K562 (cell line): ENCODE measurements around the gene IL34. TPM values are rescaled to one million over a fixed set of nuclear protein-coding genes. Genes with fewer than 3 reads are reported as not detected.
A peak's percentile ranks its signal among the peaks of the same experiment; 100 is the strongest.

Experiments used
- ATAC-seq: fragments of 200-7000 bp; cut with Tn5 transposase; 3 replicates; pipeline ENCODE4 v1.9.1; 2020; ENCODE audit warnings: moderate library complexity
- BruUV-seq: library from RNA; stranded (reverse); fragments of 400-500 nt; replicated peaks from 2 replicates; lab custom pipeline; 2021; lab: Mats Ljungman, UMichigan
- CTCF ChIA-PET: fragments of 300-600 bp; formaldehyde crosslinking; extraction: SDS; loops from one replicate; lab custom pipeline; 2021; ENCODE audit warnings: low intra/inter-chr PET ratio; lab: Yijun Ruan, JAX
- POLR2A ChIA-PET: fragments of 300-600, 350-650 bp; sonication (Branson Sonifier 250); formaldehyde crosslinking; extraction: SDS; loops from one replicate; lab custom pipeline; 2021; ENCODE audit warnings: antibody characterized with exemption, inconsistent platforms; lab: Yijun Ruan, JAX
- DNase-seq, 4 experiments: peaks; one replicate each; pipeline versions ENCODE4 v3.0.0 to v3.0.0-alpha.2; 2011 to 2018; ENCODE audit warnings: low spot score in 3 of 4, mixed read lengths in 3 of 4; ENCODE audit errors: extremely low read depth in 1 of 4
- FAIRE-seq: peaks from 2 replicates; lab custom pipeline; 2011; peaks lifted over from hg19 to GRCh38; lab: Jason Lieb, UNC
- H2AFZ ChIP-seq: 2 replicates; pipeline ENCODE4 v1.6.0; 2011; ENCODE audit warnings: low read depth, low read length, control low read depth, inconsistent platforms
- H3K27ac ChIP-seq: fragments of 200-600 bp; 3 replicates; pipeline ENCODE4 v1.8.0; 2011; ENCODE audit warnings: low read depth, mild to moderate bottlenecking, control low read depth, inconsistent platforms, low read length, moderate library complexity, mixed read lengths; ENCODE audit errors: extremely low read depth
- H3K27me3 ChIP-seq, 2 experiments: fragments of 300-600 bp in 1 of 2; 2 replicates in 1 of 2; 3 replicates in 1 of 2; pipeline versions ENCODE4 v1.6.0 to v1.8.0; 2011; ENCODE audit warnings: inconsistent platforms in 2 of 2, low read length in 2 of 2, mild to moderate bottlenecking in 1 of 2, mixed read lengths in 1 of 2, moderate library complexity in 1 of 2; ENCODE audit not compliant: control insufficient read depth in 2 of 2, insufficient read depth in 2 of 2
- H3K36me3 ChIP-seq: fragments of 300-600 bp; 3 replicates; pipeline ENCODE4 v1.8.0; 2011; ENCODE audit warnings: mild to moderate bottlenecking, low read length, inconsistent platforms; ENCODE audit not compliant: control insufficient read depth, insufficient read depth
- H3K4me1 ChIP-seq, 2 experiments: fragments of 200-600 bp in 1 of 2; replicated peaks in 1 of 2; 2 replicates in 1 of 2; 3 replicates in 1 of 2; pipeline versions ENCODE4 v1.5.1 to v1.8.0; 2011; ENCODE audit warnings: inconsistent platforms in 2 of 2, low read length in 2 of 2, mild to moderate bottlenecking in 1 of 2, mixed read lengths in 1 of 2, moderate library complexity in 1 of 2; ENCODE audit not compliant: control insufficient read depth in 2 of 2, insufficient read depth in 2 of 2
- H3K4me2 ChIP-seq: 2 replicates; pipeline ENCODE4 v1.6.1; 2011; ENCODE audit warnings: low read length, control low read depth, inconsistent platforms, mixed read lengths; ENCODE audit not compliant: insufficient read depth
- H3K4me3 ChIP-seq: fragments of 200-600 bp; sonication (generic), shearing (Covaris generic); 2 replicates; pipeline ENCODE4 v1.5.1; 2016; ENCODE audit warnings: control low read depth, inconsistent platforms
- H3K79me2 ChIP-seq: fragments of 200-600 bp; 3 replicates; pipeline ENCODE4 v1.8.0; 2011; ENCODE audit warnings: low read length, inconsistent platforms; ENCODE audit not compliant: control insufficient read depth, insufficient read depth
- H3K9ac ChIP-seq, 2 experiments: 2 replicates each; pipeline versions ENCODE4 v1.6.0 to v1.6.1; 2011; ENCODE audit warnings: low read depth in 2 of 2, low read length in 2 of 2, control low read depth in 1 of 2, inconsistent platforms in 1 of 2, mild to moderate bottlenecking in 1 of 2, mixed read lengths in 1 of 2; ENCODE audit not compliant: insufficient read depth in 1 of 2
- H3K9me1 ChIP-seq: one replicate; pipeline ENCODE4 v1.6.0; 2011; ENCODE audit warnings: inconsistent platforms, mild to moderate bottlenecking, low read length, moderate library complexity; ENCODE audit not compliant: control insufficient read depth, insufficient read depth
- H3K9me3 ChIP-seq: replicated peaks from 2 replicates; pipeline ENCODE4 v1.5.1; 2011; ENCODE audit warnings: low read depth, low read length, inconsistent platforms; ENCODE audit not compliant: control insufficient read depth, insufficient read depth
- H4K20me1 ChIP-seq: replicated peaks from 2 replicates; pipeline ENCODE4 v1.6.1; 2011; ENCODE audit warnings: low read length, inconsistent platforms, mixed read lengths; ENCODE audit not compliant: control insufficient read depth, insufficient read depth
- ATF4 ChIP-seq: fragments of 450-650 bp; formaldehyde crosslinking; IDR thresholded peaks from 2 replicates; pipeline ENCODE4 v1.4.0; 2022; ENCODE audit warnings: mild to moderate bottlenecking, moderate library complexity
- RB1 ChIP-seq: fragments of 450-650 bp; IDR thresholded peaks from 2 replicates; pipeline ENCODE4 v1.6.1; 2017; ENCODE audit warnings: low read depth, mild to moderate bottlenecking
- REST ChIP-seq, 2 experiments: fragments of 450-650 bp; formaldehyde crosslinking in 1 of 2; IDR thresholded peaks; 2 replicates each; pipeline versions ENCODE4 v1.4.0 to v1.6.1; 2014 to 2020; ENCODE audit warnings: mild to moderate bottlenecking in 2 of 2, borderline replicate concordance in 1 of 2, low read depth in 1 of 2
- TOE1 ChIP-seq, 2 experiments: fragments of 450-650 bp in 1 of 2; sonication (generic) in 1 of 2; formaldehyde crosslinking in 1 of 2; IDR thresholded peaks; 2 replicates each; pipeline versions ENCODE4 v1.7.1 to v1.8.0; 2016 to 2022; ENCODE audit warnings: borderline replicate concordance in 2 of 2, mild to moderate bottlenecking in 2 of 2, antibody characterized with exemption in 1 of 2, inconsistent platforms in 1 of 2, low read depth in 1 of 2, missing genetic modification reagents in 1 of 2, moderate library complexity in 1 of 2
- TRIM24 ChIP-seq, 2 experiments: fragments of 450-650 bp; IDR thresholded peaks; 2 replicates each; pipeline ENCODE4 v1.6.1; 2016
- ZBTB7A ChIP-seq: IDR thresholded peaks from 2 replicates; pipeline ENCODE4 v1.6.1; 2011; ENCODE audit warnings: low read depth, mild to moderate bottlenecking, low read length, moderate library complexity, borderline replicate concordance; ENCODE audit not compliant: control insufficient read depth
- ZNF512 ChIP-seq: IDR thresholded peaks from 2 replicates; pipeline ENCODE4 v1.6.1; 2016; ENCODE audit warnings: missing genetic modification characterization, missing compliant biosample characterization
- ZSCAN29 ChIP-seq: fragments of 450-650 bp; IDR thresholded peaks from 2 replicates; pipeline ENCODE4 v1.6.1; 2017
- WGBS: fragments of 100-300 bp; shearing (Covaris generic); methylation state at CpG from one replicate; pipeline ENCODE4 v1.1.6; 2016; ENCODE audit warnings: low coverage, mixed read lengths; ENCODE audit not compliant: insufficient coverage; ENCODE audit errors: missing lambda C conversion rate; 5-methylcytosine and 5-hydroxymethylcytosine counted together
- in situ Hi-C: fragments of 300-500 bp; cut with MboI; formaldehyde crosslinking; loops from 4 replicates; pipeline ENCODE4 v1.15.0; 2018; ENCODE audit warnings: inconsistent platforms, mixed read lengths
- intact Hi-C: fragments of 100-400 bp; cut with micrococcal nuclease; formaldehyde crosslinking; loops from 2 replicates; pipeline ENCODE4 v1.14.2; 2022
- polyA plus RNA-seq, 8 experiments: library from polyadenylated mRNA; depleted of rRNA in 4 of 8; stranded (reverse) in 5 of 8; unstranded in 3 of 8; fragments of >200 nt; fragmentation: Nextera tagmentation in 2 of 8; fragmentation: Illumina TruSeq in 1 of 8; extraction: Ambion mirVana in 2 of 8; extraction: Trizol in 1 of 8; gene quantifications; 2 replicates each; pipeline versions ENCODE4 v1.2.1 to v1.2.3, GENCODE V29; 2011 to 2014; ENCODE audit warnings: inconsistent platforms in 1 of 8, missing spikeins in 1 of 8
- total RNA-seq, 7 experiments: library from RNA; depleted of rRNA in 6 of 7; stranded (reverse); fragments of >200 nt in 6 of 7; fragmentation: Illumina TruSeq in 2 of 7; extraction: Trizol in 2 of 7; gene quantifications; 2 replicates each; pipeline versions ENCODE4 v1.2.1 to v1.2.3, GENCODE V29; 2011 to 2021; ENCODE audit warnings: low replicate concordance in 1 of 7

IL34 gene
- total and polyA plus RNA-seq, 9 of the 15 experiments (the other 6 are each of a cell fraction or from before 2014, with no cell fraction given): 0.07 to 0.18 (median 0.10) TPM; not detected in 6

- intact Hi-C loops: loop anchor here (5.0 kb wide), 2 partner anchors 52 to 87 kb away; no protein-coding TSS in a partner anchor
- peak overlapping the region; percentile 83 to 99 for H3K9ac ChIP-seq
- TF ChIP-seq ATF4 (CRISPR knock-in tag): no peak
- TF ChIP-seq TOE1 (IDR thresholded peaks at IDR 0.05; ENCODE audit: borderline replicate concordance): no peak
- 0 out of 2 replicates have a peak, but pooled peaks have one; percentile 20 for TF ChIP-seq TOE1 (CRISPR knock-in tag; IDR thresholded peaks at IDR 0.05; ENCODE audit: borderline replicate concordance, low read depth)
- TF ChIP-seq REST (IDR thresholded peaks at IDR 0.05; ENCODE audit: borderline replicate concordance): no peak
- TF ChIP-seq REST (CRISPR knock-in tag; IDR thresholded peaks at IDR 0.05; ENCODE audit: low read depth): peak; percentile 54; the same call in 1 of the 2 replicates
- no peak for TF ChIP-seq ZSCAN29
- peak; percentile 20; the same call in 1 of the 2 replicates for TF ChIP-seq ZBTB7A
- TF ChIP-seq ZNF512 (tag): no peak
- TF ChIP-seq TRIM24 (IDR thresholded peaks at IDR 0.05): no peak
- 0 out of 2 replicates have a peak, but pooled peaks have one; percentile 9 for TF ChIP-seq RB1
Observed at GRCh38 chr16:70685061-70685937, 38.9 kb downstream of the IL34 start.

More at GRCh38 chr16:70685061-70685937, 38.9 kb downstream of the IL34 start:
- CTCF ChIA-PET: no interaction called here
- Histone ChIP-seq H2AFZ (peak overlapping the region; percentile 59), H3K27me3 (no peaks in the 10 kb centered on the region), H3K36me3 (peaks cover 38% of the 10 kb centered on the region; the same call in 1 of the 3 replicates), H3K79me2 (peaks cover 49% of the 10 kb centered on the region), H3K4me2 (peak overlapping the region; percentile 79), H3K27ac (peak overlapping the region; percentile 82), H3K4me1 (peaks cover 15 to 89% of the 10 kb centered on the region in 2 experiments), H3K9me3 (no peaks in the 10 kb centered on the region), H3K9me1 (no peaks in the 10 kb centered on the region), H3K4me3 (peak overlapping the region; percentile 86), H4K20me1 (peaks cover 10% of the 10 kb centered on the region; the same call in 1 of the 2 replicates)
- ATAC-seq: peak; percentile 54
- BruUV-seq: no TSS peak
- no peak for FAIRE-seq
- in situ Hi-C loops: no loop called here
- DNase-seq: peak in 3 of 4 experiments; percentile 35 to 52 (median 35)
- 1% methylated on average over 49 of the region's 90 CpGs for WGBS
- POLR2A ChIA-PET: interaction anchor here (0.6 kb wide), 1 partner anchor 9 kb away, joined by 4 read pairs; no protein-coding TSS in a partner anchor
